ENCODE results near the gene TLK2.

Gene TLK2

GRCh38 chr17:62653002-62653825, 174.6 kb downstream of the TLK2 start:
- in situ Hi-C loops (cut with MboI; ENCODE audit: low sequenced_read_pairs) = no loop called here

GRCh38 chr17:62653826-62654761, 175.5 kb downstream of the TLK2 start:
- in situ Hi-C loops (cut with MboI; ENCODE audit: low sequenced_read_pairs) = no loop called here

GRCh38 chr17:62655656-62656055, 177.0 kb downstream of the TLK2 start:
- in situ Hi-C loops (cut with MboI; ENCODE audit: low sequenced_read_pairs) = no loop called here

- in situ Hi-C loops (cut with MboI; ENCODE audit: low sequenced_read_pairs) = no loop called here
Measured at GRCh38 chr17:62656446-62656845, 177.8 kb downstream of the TLK2 start.

- in situ Hi-C loops (cut with MboI; ENCODE audit: low sequenced_read_pairs) = no loop called here
Measured at GRCh38 chr17:62657145-62657665, 178.6 kb downstream of the TLK2 start.

- in situ Hi-C loops (cut with MboI; ENCODE audit: low sequenced_read_pairs) = no loop called here
Measured at GRCh38 chr17:62657690-62658089, 179.1 kb downstream of the TLK2 start.

- in situ Hi-C loops (cut with MboI; ENCODE audit: low sequenced_read_pairs) = no loop called here
Measured at GRCh38 chr17:62658136-62658920, 179.7 kb downstream of the TLK2 start.

GRCh38 chr17:62660629-62661118, 182.0 kb downstream of the TLK2 start:
- in situ Hi-C loops (cut with MboI; ENCODE audit: low sequenced_read_pairs) = no loop called here

- in situ Hi-C loops (cut with MboI; ENCODE audit: low sequenced_read_pairs) = no loop called here
Measured at GRCh38 chr17:62661337-62661736, 182.7 kb downstream of the TLK2 start.

GRCh38 chr17:62662855-62663254, 184.2 kb downstream of the TLK2 start:
- in situ Hi-C loops (cut with MboI; ENCODE audit: low sequenced_read_pairs) = no loop called here
